Keratinocyte (primary cell): ENCODE results near the gene ELMOD1.
A peak's percentile ranks its signal among the peaks of the same experiment; 100 is the strongest.

Experiments
- CTCF ChIP-seq, 3 experiments: IDR thresholded peaks in 1 of 3; conservative IDR thresholded peaks in 1 of 3; optimal IDR thresholded peaks in 1 of 3; 2 replicates in 2 of 3; 3 replicates in 1 of 3; pipeline versions ENCODE3 to v1.5.1; 2011; ENCODE audit warnings: low read length in 3 of 3, mild to moderate bottlenecking in 3 of 3, moderate library complexity in 2 of 3, control low read depth in 1 of 3, inconsistent platforms in 1 of 3; ENCODE audit not compliant: insufficient read depth in 2 of 3; ENCODE audit errors: extremely low read depth in 1 of 3
- EZH2 ChIP-seq: IDR thresholded peaks from one replicate; pipeline ENCODE4 v1.6.1; 2012; ENCODE audit warnings: inconsistent platforms, mild to moderate bottlenecking, low read length, moderate library complexity

GRCh38 chr11:107606141-107606540, 15.2 kb downstream of the ELMOD1 start:
- TF ChIP-seq CTCF (optimal IDR thresholded peaks at IDR 0.05 in 1 of 3, IDR thresholded peaks at IDR 0.05 in 1 of 3, conservative IDR thresholded peaks at IDR 0.05 in 1 of 3; ENCODE audit: extremely low read depth in 1 of 3, insufficient read depth in 2 of 3, low read length in 3 of 3) (peak in 1 of 3 experiments; percentile 21), EZH2 (no peak)
